ENCODE measurements around the gene KLHDC8A. TPM values are rescaled to one million over a fixed set of nuclear protein-coding genes. Genes with fewer than 3 reads are reported as not detected.

KLHDC8A gene
- total and polyA plus RNA-seq, 12 donors, result 5.1 to 74.9 (median 38.8) TPM

GRCh38 chr1:205382561-205382960 lies 25.8 kb upstream of the KLHDC8A start:
- H3K4me1 ChIP-seq (replicated peaks in 1 of 2), result peaks cover 9 to 21% of the 10 kb centered on the region in 2 donors
- H3K4me3 ChIP-seq, result no peak overlapping the region
- no peak for DNase-seq
- WGBS, 4 donors, result 77 to 79% (median 77%) methylated on average over 4 of the region's 4 CpGs
- TF ChIP-seq POLR2A (IDR thresholded peaks at IDR 0.05) (no peak), CTCF (IDR thresholded peaks at IDR 0.05) (no peak)
- intact Hi-C loops (cut with DNase I), result no loop called here
- no peaks in the 10 kb centered on the region for H3K9me3 ChIP-seq (replicated peaks in 1 of 3)
- H3K27me3 ChIP-seq, result no peaks in the 10 kb centered on the region
- H3K36me3 ChIP-seq (replicated peaks in 1 of 2), result peaks cover 0 to 3% of the 10 kb centered on the region in 2 donors
- H3K27ac ChIP-seq, result no peak overlapping the region

GRCh38 chr1:205381305-205381704 lies 24.6 kb upstream of the KLHDC8A start:
- 85 to 87% (median 86%) methylated on average over 5 to 6 of the region's 6 CpGs for WGBS, 4 donors
- Histone ChIP-seq H3K9me3 (replicated peaks in 1 of 3) (no peaks in the 10 kb centered on the region), H3K27me3 (no peaks in the 10 kb centered on the region), H3K27ac (peak overlapping the region in 1 of 5 donors; percentile 13), H3K4me1 (replicated peaks in 1 of 2) (peaks cover 14 to 26% of the 10 kb centered on the region in 2 donors), H3K4me3 (no peak overlapping the region), H3K36me3 (replicated peaks in 1 of 2) (peaks cover 0 to 3% of the 10 kb centered on the region in 2 donors)
- DNase-seq, result no peak
- intact Hi-C loops (cut with DNase I), result no loop called here
- TF ChIP-seq POLR2A (IDR thresholded peaks at IDR 0.05) (no peak), CTCF (IDR thresholded peaks at IDR 0.05) (no peak)

- intact Hi-C loops (cut with DNase I), result no loop called here
- Histone ChIP-seq H3K36me3 (replicated peaks in 1 of 2) (peaks cover 0 to 3% of the 10 kb centered on the region in 2 donors), H3K4me1 (replicated peaks in 1 of 2) (peaks cover 17 to 30% of the 10 kb centered on the region in 2 donors), H3K27me3 (no peaks in the 10 kb centered on the region), H3K27ac (peak overlapping the region in 1 of 5 donors; percentile 62), H3K4me3 (no peak overlapping the region), H3K9me3 (replicated peaks in 1 of 3) (no peaks in the 10 kb centered on the region)
- peak in 3 of 7 donors; percentile 32 to 51 (median 34) for DNase-seq
- TF ChIP-seq POLR2A (IDR thresholded peaks at IDR 0.05) (no peak), CTCF (IDR thresholded peaks at IDR 0.05) (no peak)
- 30 to 54% (median 31%) methylated on average over 2 of the region's 2 CpGs for WGBS, 4 donors
Observed at GRCh38 chr1:205380882-205381281, 24.2 kb upstream of the KLHDC8A start.

- H3K4me3 ChIP-seq, result no peak overlapping the region
- WGBS, 4 donors, result 78 to 89% (median 84%) methylated on average over 8 of the region's 8 CpGs
- DNase-seq, result no peak
- H3K27ac ChIP-seq, result no peak overlapping the region
- H3K36me3 ChIP-seq (replicated peaks in 1 of 2), result peaks cover 0 to 3% of the 10 kb centered on the region in 2 donors
- intact Hi-C loops (cut with DNase I), result no loop called here
- no peaks in the 10 kb centered on the region for H3K27me3 ChIP-seq
- no peaks in the 10 kb centered on the region for H3K9me3 ChIP-seq (replicated peaks in 1 of 3)
- peaks cover 25 to 38% of the 10 kb centered on the region in 2 donors for H3K4me1 ChIP-seq (replicated peaks in 1 of 2)
- no peak for TF ChIP-seq POLR2A (IDR thresholded peaks at IDR 0.05)
- TF ChIP-seq CTCF (IDR thresholded peaks at IDR 0.05), result no peak
Observed at GRCh38 chr1:205379056-205379455, 22.3 kb upstream of the KLHDC8A start.
